GM04503 (cell line): ENCODE results near the gene SLC6A18.
"Not testable (repeated sequence)": the region's sequence is repeated elsewhere in the genome, so short reads cannot be mapped to it uniquely, and the experiment has no call there.

Experiments used
- DNase-seq: peaks from one replicate; pipeline ENCODE4 v3.0.0-alpha.2; 2012; ENCODE audit warnings: low read depth

The SLC6A18 gene

DNA sequence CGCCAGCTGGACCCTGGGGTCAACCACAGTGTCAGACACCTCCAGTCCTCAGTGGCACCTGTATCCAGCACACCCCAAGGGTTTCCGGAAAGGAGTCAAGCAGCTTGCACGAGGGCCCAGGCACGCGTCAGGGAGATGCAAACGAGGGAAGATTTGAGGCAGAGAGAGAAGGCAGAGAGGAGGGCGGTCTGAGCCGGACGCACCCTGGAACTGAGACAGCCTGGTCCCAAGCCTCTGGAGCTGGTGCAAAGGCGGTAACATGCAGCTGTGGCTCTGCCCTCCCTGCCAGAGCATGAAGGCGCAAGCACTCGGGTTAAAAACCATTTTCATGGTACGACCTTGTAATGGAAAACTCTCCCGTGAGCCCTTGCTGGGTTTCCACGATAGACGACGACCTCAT, 32.2 kb downstream of the SLC6A18 start:
- no peak for DNase-seq

DNA sequence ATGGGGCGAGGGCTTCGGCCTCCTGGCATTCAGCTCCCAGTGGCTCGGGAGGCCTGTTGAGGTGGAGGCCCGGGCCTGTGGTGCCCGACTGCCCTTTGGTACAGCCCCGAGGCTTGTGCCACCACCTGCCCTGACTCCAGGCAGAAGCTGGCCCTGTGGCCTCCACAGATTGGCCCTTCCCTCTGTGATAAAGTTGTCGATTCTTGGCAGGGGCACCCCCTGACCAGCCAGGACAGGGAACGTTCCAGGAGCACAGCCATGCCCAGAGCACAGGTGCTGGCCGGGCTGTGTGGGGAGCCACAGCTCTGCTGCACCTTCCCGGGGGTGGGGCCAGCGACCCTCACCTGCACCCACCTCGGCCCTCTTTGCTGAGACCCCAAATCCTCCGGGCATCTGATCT, 32.7 kb downstream of the SLC6A18 start:
- no peak for DNase-seq

- no peak for DNase-seq
Observed at GRCh38 chr5:1259806-1260480, 34.8 kb downstream of the SLC6A18 start.

DNA sequence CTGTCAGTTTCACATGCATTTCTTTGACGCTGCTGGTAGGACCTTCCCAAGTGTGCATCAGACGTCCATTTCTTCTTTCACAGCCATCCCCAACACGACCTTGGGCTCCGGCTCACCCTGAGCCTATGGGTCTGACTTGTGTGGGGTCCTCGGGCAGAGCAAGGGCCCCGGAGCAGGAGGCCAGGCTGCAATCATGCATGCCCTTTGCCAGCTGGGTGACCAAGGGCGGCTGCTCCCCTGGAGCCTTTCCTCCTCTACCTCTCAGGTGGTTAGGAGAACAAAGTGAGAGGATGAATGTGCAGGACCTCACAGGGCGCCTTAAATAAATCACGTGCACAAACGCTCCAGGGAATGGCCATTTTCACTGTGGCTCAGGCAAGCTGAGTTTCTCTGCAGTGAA, 36.5 kb downstream of the SLC6A18 start:
- DNase-seq = no peak

GRCh38 chr5:1262381-1262780, 37.2 kb downstream of the SLC6A18 start:
- no peak for DNase-seq

DNA sequence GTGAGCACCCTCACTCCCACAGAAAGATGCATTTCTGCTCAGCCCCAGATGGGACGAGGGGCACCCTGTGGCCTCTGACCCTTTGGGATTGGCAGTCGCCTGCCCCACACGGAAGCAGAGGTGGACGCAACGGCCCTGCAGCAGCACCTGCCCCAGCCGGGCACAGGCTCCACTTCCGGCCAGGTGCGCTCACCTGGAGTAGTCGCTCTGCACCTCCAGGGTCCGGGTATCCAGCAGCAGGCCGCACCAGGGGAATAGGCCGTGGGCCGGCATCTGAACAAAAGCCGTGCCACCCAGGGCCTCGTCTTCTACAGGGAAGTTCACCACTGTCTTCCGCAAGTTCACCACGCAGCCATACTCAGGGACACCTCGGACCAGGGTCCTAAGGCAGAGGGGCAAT, 39.0 kb downstream of the SLC6A18 start:
- no peak for DNase-seq

- DNase-seq = no peak
Observed at GRCh38 chr5:1265026-1265425, 39.8 kb downstream of the SLC6A18 start.

- no peak for DNase-seq
Observed at GRCh38 chr5:1265461-1266455, 40.6 kb downstream of the SLC6A18 start.

DNA sequence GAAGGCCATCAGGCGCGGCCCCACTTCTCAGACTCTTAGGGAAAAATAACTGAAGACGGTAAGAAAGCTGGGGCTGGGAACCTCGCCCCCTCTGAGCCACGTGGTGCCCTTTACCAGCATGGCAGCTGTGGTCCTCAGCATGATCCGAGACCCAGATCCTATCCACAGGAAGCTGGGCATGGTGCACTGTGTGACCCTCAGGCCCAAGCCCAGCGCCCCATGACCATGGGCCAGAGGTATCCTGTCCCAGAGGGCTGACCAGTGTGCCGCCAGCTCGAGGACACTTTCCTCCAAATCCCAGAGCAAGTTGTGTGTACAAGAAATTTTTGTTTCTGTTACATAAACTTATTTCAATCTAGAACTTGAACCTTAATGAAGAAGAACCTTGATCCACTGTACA, 41.6 kb downstream of the SLC6A18 start:
- DNase-seq = no peak

- DNase-seq = not testable (repeated sequence)
Observed at GRCh38 chr5:1267464-1267863, 42.3 kb downstream of the SLC6A18 start.

- DNase-seq = no peak
Observed at GRCh38 chr5:1268056-1268455, 42.9 kb downstream of the SLC6A18 start.

GRCh38 chr5:1268666-1269065, 43.5 kb downstream of the SLC6A18 start:
- no peak for DNase-seq

DNA sequence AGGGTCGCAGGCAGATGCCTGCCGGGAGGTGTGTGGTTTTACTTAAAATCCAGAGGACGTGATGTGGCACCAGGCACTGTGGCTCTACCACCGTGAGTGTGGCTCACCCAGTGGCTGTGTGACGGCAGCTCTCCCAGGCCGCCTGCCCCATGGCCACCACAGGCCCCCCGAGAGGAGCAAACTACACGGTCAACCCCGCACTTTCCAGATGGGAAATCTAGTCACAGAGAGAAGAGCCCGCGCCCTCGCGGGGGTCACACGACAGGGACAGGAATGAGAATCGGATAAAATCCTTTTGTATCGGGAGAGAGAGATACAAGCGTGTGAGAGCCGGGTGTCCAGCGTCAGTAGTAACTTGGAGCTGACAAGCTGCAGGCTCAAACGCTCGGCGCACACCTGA, 45.2 kb downstream of the SLC6A18 start:
- no peak for DNase-seq

DNA sequence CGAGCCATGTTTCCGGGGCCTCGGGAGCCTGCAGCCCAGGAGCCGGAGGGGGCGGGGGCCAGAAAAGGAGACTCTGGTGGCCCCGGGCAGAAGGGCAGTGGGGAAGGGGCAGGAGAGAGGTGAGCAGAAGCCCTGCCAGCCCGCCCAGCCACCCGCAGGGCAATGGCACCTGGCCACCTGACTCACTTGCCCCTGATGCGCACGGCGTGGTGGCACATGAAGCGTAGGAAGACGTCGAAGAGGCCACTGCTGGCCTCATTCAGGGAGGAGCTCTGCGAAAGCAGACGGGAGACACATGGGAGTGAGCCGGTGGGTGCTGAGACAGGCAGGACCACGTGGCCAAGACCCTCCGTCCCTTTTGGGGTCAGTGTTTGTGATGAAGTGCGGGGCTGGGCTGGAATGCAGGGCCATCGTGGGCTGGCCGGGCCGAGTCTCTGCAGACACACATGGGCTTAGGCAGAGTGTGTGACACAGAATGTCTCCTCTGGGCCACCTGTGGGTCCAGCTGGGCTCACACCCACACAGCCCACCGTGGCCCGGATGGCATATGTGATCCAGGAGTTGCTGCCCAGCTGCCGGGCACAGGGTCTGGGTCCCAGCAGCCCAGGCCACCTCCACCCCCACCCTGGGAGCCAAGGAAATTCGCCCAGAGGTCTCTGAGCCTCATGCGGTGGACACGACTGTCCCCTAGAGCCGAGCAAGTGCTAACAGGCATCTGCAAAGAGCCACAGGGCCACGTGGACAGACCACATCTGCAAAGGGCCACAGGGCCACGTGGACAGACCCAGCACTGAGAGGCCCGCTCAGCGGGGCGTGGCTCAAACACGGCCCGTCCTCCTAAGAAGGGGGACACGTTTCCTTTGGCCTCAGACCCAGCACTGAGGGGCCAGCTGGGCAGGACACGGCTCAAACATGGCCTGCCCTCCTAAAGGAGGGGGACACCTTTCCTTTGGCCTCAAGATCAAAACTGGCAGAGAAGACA, 46.0 kb downstream of the SLC6A18 start:
- DNase-seq = no peak

DNA sequence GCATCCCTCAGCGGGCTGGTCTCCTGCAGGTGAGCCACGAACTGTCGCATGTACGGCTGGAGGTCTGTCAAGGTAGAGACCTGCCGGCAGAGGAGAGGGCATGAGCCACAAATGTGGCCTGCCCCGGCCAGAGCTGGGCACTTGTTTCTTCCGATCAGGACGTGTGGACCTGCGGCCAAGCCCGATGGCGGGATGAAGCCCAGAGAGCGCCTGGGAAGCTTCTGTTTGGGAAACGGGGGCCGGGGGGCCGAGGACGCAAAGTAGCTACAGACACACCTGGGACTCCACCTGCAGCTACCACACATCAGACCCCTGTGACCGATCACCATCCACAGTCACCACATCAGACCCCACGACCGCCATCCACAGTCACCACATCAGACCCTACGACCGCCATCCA, 47.0 kb downstream of the SLC6A18 start:
- no peak for DNase-seq

GRCh38 chr5:1273745-1274144, 48.6 kb downstream of the SLC6A18 start:
- no peak for DNase-seq

- no peak for DNase-seq
Observed at GRCh38 chr5:1274471-1274870, 49.3 kb downstream of the SLC6A18 start.

GRCh38 chr5:1275397-1276391, 50.5 kb downstream of the SLC6A18 start:
- not testable (repeated sequence) for DNase-seq

DNA sequence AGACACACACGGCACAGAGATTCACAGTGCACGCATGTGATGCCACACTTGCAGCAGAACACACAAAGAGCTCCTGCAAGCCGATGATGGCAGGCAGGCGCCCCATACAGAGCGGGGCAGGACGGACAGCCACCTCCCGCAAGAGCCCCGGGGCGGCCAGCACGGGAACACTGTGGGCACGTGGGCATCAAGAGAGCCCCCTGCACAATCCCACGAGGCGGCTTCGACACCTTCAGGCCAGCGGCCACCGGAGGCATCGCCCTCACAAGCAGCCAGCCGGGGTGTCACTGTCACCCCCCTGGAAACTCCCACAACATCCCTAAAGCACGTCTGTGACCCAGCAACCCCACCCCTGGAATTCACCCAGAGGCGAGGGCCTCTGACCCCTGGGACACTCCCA, 51.7 kb downstream of the SLC6A18 start:
- no peak for DNase-seq

- no peak for DNase-seq
Observed at GRCh38 chr5:1277331-1277730, 52.1 kb downstream of the SLC6A18 start.

GRCh38 chr5:1277781-1278180, 52.6 kb downstream of the SLC6A18 start:
- no peak for DNase-seq
